Liver (tissue), 9 donors: Measurements from ENCODE around the gene LGALS7B. TPM values are rescaled to one million over a fixed set of nuclear protein-coding genes. Genes with fewer than 3 reads are reported as not detected.

Experiments
- DNase-seq: peaks from one replicate; pipeline ENCODE4 v3.0.0-alpha.2; 2017; ENCODE audit warnings: low spot score
- H3K27ac ChIP-seq, 2 donors: one replicate each; pipeline ENCODE4 v1.7.0; 2013; ENCODE audit warnings: inconsistent platforms in 2 of 2, low read length in 2 of 2, control low read depth in 1 of 2, low read depth in 1 of 2, mild to moderate bottlenecking in 1 of 2
- H3K27me3 ChIP-seq, 4 donors: one replicate each; pipeline versions ENCODE4 v1.6.1 to v1.7.0; 2013; ENCODE audit warnings: low read length in 3 of 4, inconsistent platforms in 1 of 4, mild to moderate bottlenecking in 1 of 4, moderate library complexity in 1 of 4; ENCODE audit not compliant: control insufficient read depth in 4 of 4, insufficient read depth in 4 of 4
- H3K36me3 ChIP-seq, 4 donors: one replicate each; pipeline versions ENCODE4 v1.6.1 to v1.7.0; 2013; ENCODE audit warnings: low read length in 3 of 4, mild to moderate bottlenecking in 3 of 4, low read depth in 1 of 4, moderate library complexity in 1 of 4; ENCODE audit not compliant: control insufficient read depth in 4 of 4, insufficient read depth in 3 of 4
- H3K4me1 ChIP-seq, 4 donors: one replicate each; pipeline versions ENCODE4 v1.6.1 to v1.7.0; 2013; ENCODE audit warnings: low read length in 3 of 4, mild to moderate bottlenecking in 3 of 4, moderate library complexity in 1 of 4; ENCODE audit not compliant: control insufficient read depth in 4 of 4, insufficient read depth in 4 of 4
- H3K4me3 ChIP-seq, 3 donors: one replicate each; pipeline versions ENCODE4 v1.6.1 to v1.7.0; 2013; ENCODE audit warnings: low read length in 3 of 3, control low read depth in 1 of 3, low read depth in 1 of 3, mild to moderate bottlenecking in 1 of 3
- H3K9ac ChIP-seq, 2 donors: one replicate each; pipeline ENCODE4 v1.7.0; 2013; ENCODE audit warnings: low read length in 2 of 2, mild to moderate bottlenecking in 2 of 2, moderate library complexity in 2 of 2, control low read depth in 1 of 2, low read depth in 1 of 2
- H3K9me3 ChIP-seq, 4 donors: one replicate each; pipeline versions ENCODE4 v1.6.1 to v1.7.0; 2013; ENCODE audit warnings: low read length in 3 of 4; ENCODE audit not compliant: control insufficient read depth in 4 of 4
- ATF3 ChIP-seq: IDR thresholded peaks from 2 replicates; pipeline ENCODE4 v1.6.1; 2016; ENCODE audit warnings: antibody characterized with exemption
- CTCF ChIP-seq: fragments of 150-350 bp; IDR thresholded peaks from 2 replicates; pipeline ENCODE4 v1.5.1; 2017; ENCODE audit warnings: improper control_type of control experiment, low read depth, low read length; ENCODE audit not compliant: missing input control
- EGR1 ChIP-seq, 2 donors: IDR thresholded peaks; 2 replicates each; pipeline ENCODE4 v1.6.1; 2016 to 2018; ENCODE audit warnings: antibody characterized with exemption in 2 of 2, low read depth in 2 of 2
- FOXA1 ChIP-seq: IDR thresholded peaks from 2 replicates; pipeline ENCODE4 v1.6.1; 2016; ENCODE audit warnings: antibody characterized with exemption
- FOXA2 ChIP-seq: IDR thresholded peaks from 2 replicates; pipeline ENCODE4 v1.6.1; 2016; ENCODE audit warnings: antibody characterized with exemption
- GABPA ChIP-seq, 2 donors: IDR thresholded peaks in 1 of 2; conservative IDR thresholded peaks in 1 of 2; 2 replicates each; pipeline ENCODE4 v1.6.1; 2016; ENCODE audit warnings: antibody characterized with exemption in 2 of 2, mild to moderate bottlenecking in 1 of 2, moderate library complexity in 1 of 2
- HNF4A ChIP-seq, 2 donors: conservative IDR thresholded peaks; 2 replicates each; pipeline ENCODE4 v1.6.1; 2016; ENCODE audit warnings: antibody characterized with exemption in 2 of 2, mild to moderate bottlenecking in 2 of 2
- HNF4G ChIP-seq: IDR thresholded peaks from 2 replicates; pipeline ENCODE4 v1.6.1; 2016; ENCODE audit warnings: antibody characterized with exemption
- JUND ChIP-seq, 2 donors: IDR thresholded peaks; 2 replicates each; pipeline ENCODE4 v1.6.1; 2016; ENCODE audit warnings: antibody characterized with exemption in 2 of 2
- MAX ChIP-seq: IDR thresholded peaks from 2 replicates; pipeline ENCODE4 v1.6.1; 2016; ENCODE audit warnings: antibody characterized with exemption
- NR2F2 ChIP-seq: IDR thresholded peaks from 2 replicates; pipeline ENCODE4 v1.6.1; 2016; ENCODE audit warnings: antibody characterized with exemption
- RAD21 ChIP-seq, 2 donors: IDR thresholded peaks; 2 replicates each; pipeline ENCODE4 v1.6.1; 2016; ENCODE audit warnings: antibody characterized with exemption in 2 of 2, mild to moderate bottlenecking in 2 of 2
- REST ChIP-seq: IDR thresholded peaks from 2 replicates; pipeline ENCODE4 v1.6.1; 2016; ENCODE audit warnings: antibody characterized with exemption, mild to moderate bottlenecking
- RXRA ChIP-seq, 2 donors: IDR thresholded peaks; 2 replicates each; pipeline ENCODE4 v1.6.1; 2017 to 2018; ENCODE audit warnings: antibody characterized with exemption in 2 of 2, mild to moderate bottlenecking in 1 of 2
- SP1 ChIP-seq: IDR thresholded peaks from 2 replicates; pipeline ENCODE4 v1.6.1; 2018; ENCODE audit warnings: antibody characterized with exemption, mild to moderate bottlenecking
- TAF1 ChIP-seq: conservative IDR thresholded peaks from 2 replicates; pipeline ENCODE4 v1.6.1; 2016; ENCODE audit warnings: antibody characterized with exemption, mild to moderate bottlenecking
- YY1 ChIP-seq: IDR thresholded peaks from 2 replicates; pipeline ENCODE4 v1.6.1; 2016; ENCODE audit warnings: antibody characterized with exemption, mild to moderate bottlenecking
- ZBTB33 ChIP-seq: IDR thresholded peaks from 2 replicates; pipeline ENCODE4 v1.6.1; 2016; ENCODE audit warnings: antibody characterized with exemption
- WGBS: extraction: QIAGEN DNeasy Blood & Tissue Kit; methylation state at CpG from one replicate; pipeline ENCODE4 v1.1.7; 2013; 5-methylcytosine and 5-hydroxymethylcytosine counted together
- polyA plus RNA-seq, 2 donors: library from polyadenylated mRNA; stranded (reverse) in 1 of 2; unstranded in 1 of 2; fragments of 200-250 nt in 1 of 2; fragments of >200 nt in 1 of 2; fragmentation: Nextera tagmentation in 1 of 2; extraction: Ambion mirVana in 1 of 2; gene quantifications; one replicate each; pipeline versions ENCODE4 v1.2.1 to v1.2.3, GENCODE V29; 2013 to 2015
- total RNA-seq, 2 donors: library from RNA; depleted of rRNA; stranded (reverse); fragments of >200 nt; gene quantifications; one replicate each; pipeline ENCODE4 v1.2.3, GENCODE V29; 2014
- donor health status: healthy.
- donor health status: healthy.
- donor health status: healthy.
- donor health status: healthy.
- donor health status: healthy.

LGALS7B gene
- total and polyA plus RNA-seq, 4 donors, result 0.36 TPM; not detected in 3

GRCh38 chr19:38793671-38794070, 4.7 kb downstream of the LGALS7B start:
- 98% methylated on average over 5 of the region's 5 CpGs for WGBS
- Histone ChIP-seq H3K27ac (no peak overlapping the region), H3K36me3 (no peaks in the 10 kb centered on the region), H3K4me1 (peaks cover 0 to 6% (median 2%) of the 10 kb centered on the region in 4 donors), H3K27me3 (no peaks in the 10 kb centered on the region), H3K4me3 (no peak overlapping the region), H3K9ac (no peak overlapping the region), H3K9me3 (no peaks in the 10 kb centered on the region)
- DNase-seq, result no peak
- TF ChIP-seq GABPA (IDR thresholded peaks at IDR 0.05 in 1 of 2, conservative IDR thresholded peaks at IDR 0.05 in 1 of 2), result no peak

GRCh38 chr19:38795549-38795948, 6.5 kb downstream of the LGALS7B start:
- Histone ChIP-seq H3K4me1 (peaks cover 0 to 6% (median 2%) of the 10 kb centered on the region in 4 donors), H3K36me3 (no peaks in the 10 kb centered on the region), H3K27ac (no peak overlapping the region), H3K9ac (no peak overlapping the region), H3K4me3 (no peak overlapping the region), H3K27me3 (no peaks in the 10 kb centered on the region), H3K9me3 (no peaks in the 10 kb centered on the region)
- no peak for DNase-seq
- 92% methylated on average over 4 of the region's 4 CpGs for WGBS
- TF ChIP-seq EGR1 (IDR thresholded peaks at IDR 0.05; ENCODE audit: low read depth in 2 of 2) (no peak), NR2F2 (no peak), GABPA (IDR thresholded peaks at IDR 0.05 in 1 of 2, conservative IDR thresholded peaks at IDR 0.05 in 1 of 2) (no peak), RXRA (IDR thresholded peaks at IDR 0.05) (no peak), RAD21 (IDR thresholded peaks at IDR 0.05) (no peak), TAF1 (no peak), ZBTB33 (no peak), CTCF (no peak), REST (no peak), SP1 (no peak), FOXA1 (no peak), YY1 (no peak), MAX (no peak), FOXA2 (no peak), HNF4A (conservative IDR thresholded peaks at IDR 0.05) (no peak), JUND (IDR thresholded peaks at IDR 0.05) (no peak), ATF3 (no peak), HNF4G (no peak)
